Gastrocnemius medialis (tissue), 4 donors: ENCODE measurements around the gene KCNJ10. TPM values are rescaled to one million over a fixed set of nuclear protein-coding genes. Genes with fewer than 3 reads are reported as not detected.
"Not testable (repeated sequence)": the region's sequence is repeated elsewhere in the genome, so short reads cannot be mapped to it uniquely, and the experiment has no call there.

ENCODE experiments used
- ATAC-seq, 2 donors: fragments of 150-250 bp; one replicate each; pipeline ENCODE4 v1.9.1; 2016
- DNase-seq, 2 donors: peaks; one replicate each; pipeline ENCODE4 v3.0.0-alpha.2; 2019
- H3K27ac ChIP-seq, 4 donors: fragments of 200-600 bp; sonication (generic); 1 replicate in 1 of 4; 2 replicates in 3 of 4; pipeline ENCODE4 v1.5.1; 2016 to 2018; ENCODE audit warnings: mild to moderate bottlenecking in 2 of 4, moderate library complexity in 1 of 4
- H3K27me3 ChIP-seq, 3 donors: fragments of 200-600 bp; sonication (generic) in 2 of 3; 1 replicate in 1 of 3; 2 replicates in 2 of 3; pipeline versions ENCODE4 v1.5.1 to v1.6.0; 2016 to 2019; ENCODE audit warnings: mild to moderate bottlenecking in 1 of 3, moderate library complexity in 1 of 3
- H3K36me3 ChIP-seq, 2 donors: fragments of 200-600 bp; sonication (generic) in 1 of 2; one replicate each; pipeline ENCODE4 v1.5.1; 2017 to 2018
- H3K4me1 ChIP-seq, 2 donors: fragments of 200-600 bp; sonication (generic) in 1 of 2; one replicate each; pipeline ENCODE4 v1.5.1; 2016 to 2017; ENCODE audit warnings: mild to moderate bottlenecking in 2 of 2
- H3K4me3 ChIP-seq, 4 donors: fragments of 200-600 bp; sonication (generic) in 3 of 4; 1 replicate in 1 of 4; 2 replicates in 3 of 4; pipeline ENCODE4 v1.5.1; 2016 to 2019; ENCODE audit warnings: mild to moderate bottlenecking in 2 of 4
- H3K9me3 ChIP-seq, 3 donors: fragments of 200-600 bp; sonication (generic) in 2 of 3; 1 replicate in 1 of 3; 2 replicates in 2 of 3; pipeline ENCODE4 v1.5.1; 2016 to 2019
- POLR2A ChIP-seq, 2 donors: fragments of 450-650 bp; IDR thresholded peaks; one replicate each; pipeline ENCODE4 v1.6.1; 2017; ENCODE audit warnings: antibody characterized with exemption in 2 of 2, mild to moderate bottlenecking in 2 of 2, moderate library complexity in 2 of 2
- in situ Hi-C, 4 donors: fragments of 200-750 bp; cut with MboI; loops; one replicate each; pipeline versions ENCODE4 v1.15.0 to v1.8.0; 2017; ENCODE audit warnings: low sequenced_read_pairs in 4 of 4
- intact Hi-C: fragments of 100-400 bp; cut with DNase I; formaldehyde crosslinking; loops from one replicate; pipeline ENCODE4 v1.15.1; 2023; ENCODE audit warnings: low total_unique reads
- total RNA-seq, 4 donors: library from RNA; depleted of rRNA; stranded (reverse); fragments of >200 nt; gene quantifications; one replicate each; pipeline versions ENCODE4 v1.1.0 to v1.2.3, GENCODE V29; 2016
- TF ChIP-seq, protein P1 (sequence below), 5 experiments: fragments of 450-650 bp in 3 of 5; fragments of 200-600 bp in 2 of 5; sonication (generic) in 2 of 5; IDR thresholded peaks in 4 of 5; conservative IDR thresholded peaks in 1 of 5; 1 replicate in 4 of 5; 2 replicates in 1 of 5; pipeline ENCODE4 v1.5.1; 2016 to 2019; ENCODE audit warnings: antibody characterized with exemption in 5 of 5, mild to moderate bottlenecking in 3 of 5, moderate library complexity in 3 of 5

The KCNJ10 gene
- total RNA-seq, 4 donors from 2014 or later = not detected

DNA sequence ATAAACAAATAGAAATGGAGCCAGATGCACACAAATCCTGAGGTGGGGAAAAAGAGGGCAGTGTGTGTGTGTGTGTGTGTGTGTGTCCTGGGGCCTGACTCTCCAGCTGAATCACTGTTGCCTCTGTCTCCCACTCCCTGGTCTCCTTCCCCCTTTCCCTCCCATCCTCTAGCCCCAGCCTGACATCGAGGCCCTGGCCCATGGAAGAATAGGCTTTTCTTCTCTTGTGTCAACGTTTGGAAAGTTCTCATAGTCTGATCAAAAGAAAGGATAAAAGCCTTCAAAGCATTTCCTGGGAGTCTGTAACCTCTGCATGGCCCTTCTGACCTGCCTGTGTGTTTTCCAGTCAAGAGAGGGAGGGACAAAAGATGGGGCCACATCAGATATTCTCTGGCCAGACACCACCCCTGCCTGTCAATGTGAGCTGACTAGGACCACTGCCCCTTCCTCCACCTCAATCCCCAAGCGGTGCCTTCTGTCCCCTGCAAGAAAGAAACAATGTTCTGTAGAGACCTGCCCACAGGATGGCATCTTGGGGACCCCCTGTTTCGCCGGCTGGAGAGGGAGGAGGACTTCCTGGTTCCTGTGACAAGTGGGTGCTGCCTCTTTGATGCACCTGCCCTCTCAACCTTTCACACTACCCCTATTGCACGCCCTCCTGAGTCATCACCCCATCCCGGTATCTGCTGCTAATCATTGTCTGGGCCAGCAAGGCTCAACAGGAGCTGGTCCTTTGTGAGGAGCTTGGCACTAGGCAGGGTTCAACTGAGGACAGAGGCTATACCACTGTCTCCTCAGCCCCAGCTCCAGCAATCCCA is 16.2 kb downstream of the KCNJ10 start:
- H3K4me3 ChIP-seq = no peak overlapping the region
- intact Hi-C loops = no loop called here

DNA sequence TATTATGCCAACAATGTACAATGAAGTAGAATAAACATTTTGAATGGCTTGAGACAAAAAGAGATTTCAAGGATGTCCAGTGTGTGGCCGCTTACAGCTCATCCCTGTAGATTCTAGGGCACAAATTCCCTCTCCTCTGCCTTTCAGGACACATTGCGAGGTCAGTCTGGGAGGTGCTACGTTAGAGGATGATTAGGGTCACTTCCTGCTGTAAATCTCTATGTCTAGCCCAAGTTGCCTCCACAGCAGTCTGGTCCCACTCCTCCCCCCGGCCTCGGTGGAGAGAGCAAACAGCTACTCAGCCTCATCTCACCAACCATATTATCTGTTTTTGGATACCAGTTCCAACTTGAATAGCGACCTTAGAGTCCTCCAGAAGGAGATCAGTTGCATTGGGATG is 17.0 kb downstream of the KCNJ10 start:
- intact Hi-C loops = no loop called here
- Histone ChIP-seq H3K27ac (no peak overlapping the region), H3K4me3 (no peak overlapping the region), H3K36me3 (no peaks in the 10 kb centered on the region), H3K9me3 (no peaks in the 10 kb centered on the region), H3K4me1 (no peaks in the 10 kb centered on the region), H3K27me3 (no peaks in the 10 kb centered on the region)
- in situ Hi-C loops = no loop called here
- ATAC-seq = no peak
- no peak for DNase-seq
- TF ChIP-seq, protein P1, sequence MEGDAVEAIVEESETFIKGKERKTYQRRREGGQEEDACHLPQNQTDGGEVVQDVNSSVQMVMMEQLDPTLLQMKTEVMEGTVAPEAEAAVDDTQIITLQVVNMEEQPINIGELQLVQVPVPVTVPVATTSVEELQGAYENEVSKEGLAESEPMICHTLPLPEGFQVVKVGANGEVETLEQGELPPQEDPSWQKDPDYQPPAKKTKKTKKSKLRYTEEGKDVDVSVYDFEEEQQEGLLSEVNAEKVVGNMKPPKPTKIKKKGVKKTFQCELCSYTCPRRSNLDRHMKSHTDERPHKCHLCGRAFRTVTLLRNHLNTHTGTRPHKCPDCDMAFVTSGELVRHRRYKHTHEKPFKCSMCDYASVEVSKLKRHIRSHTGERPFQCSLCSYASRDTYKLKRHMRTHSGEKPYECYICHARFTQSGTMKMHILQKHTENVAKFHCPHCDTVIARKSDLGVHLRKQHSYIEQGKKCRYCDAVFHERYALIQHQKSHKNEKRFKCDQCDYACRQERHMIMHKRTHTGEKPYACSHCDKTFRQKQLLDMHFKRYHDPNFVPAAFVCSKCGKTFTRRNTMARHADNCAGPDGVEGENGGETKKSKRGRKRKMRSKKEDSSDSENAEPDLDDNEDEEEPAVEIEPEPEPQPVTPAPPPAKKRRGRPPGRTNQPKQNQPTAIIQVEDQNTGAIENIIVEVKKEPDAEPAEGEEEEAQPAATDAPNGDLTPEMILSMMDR (IDR thresholded peaks at IDR 0.05 in 4 of 5, conservative IDR thresholded peaks at IDR 0.05 in 1 of 5) = no peak
- TF ChIP-seq POLR2A (IDR thresholded peaks at IDR 0.05) = no peak

More for the DNA sequence above, 16.2 kb downstream of the KCNJ10 start:
- TF ChIP-seq, protein P1 (IDR thresholded peaks at IDR 0.05 in 4 of 5, conservative IDR thresholded peaks at IDR 0.05 in 1 of 5) = no peak
- TF ChIP-seq POLR2A (IDR thresholded peaks at IDR 0.05) = no peak
- in situ Hi-C loops = no loop called here
- no peaks in the 10 kb centered on the region for H3K36me3 ChIP-seq
- H3K4me1 ChIP-seq = no peaks in the 10 kb centered on the region
- DNase-seq = no peak
- ATAC-seq = no peak
- no peaks in the 10 kb centered on the region for H3K27me3 ChIP-seq
- H3K9me3 ChIP-seq = no peaks in the 10 kb centered on the region
- no peak overlapping the region for H3K27ac ChIP-seq

DNA sequence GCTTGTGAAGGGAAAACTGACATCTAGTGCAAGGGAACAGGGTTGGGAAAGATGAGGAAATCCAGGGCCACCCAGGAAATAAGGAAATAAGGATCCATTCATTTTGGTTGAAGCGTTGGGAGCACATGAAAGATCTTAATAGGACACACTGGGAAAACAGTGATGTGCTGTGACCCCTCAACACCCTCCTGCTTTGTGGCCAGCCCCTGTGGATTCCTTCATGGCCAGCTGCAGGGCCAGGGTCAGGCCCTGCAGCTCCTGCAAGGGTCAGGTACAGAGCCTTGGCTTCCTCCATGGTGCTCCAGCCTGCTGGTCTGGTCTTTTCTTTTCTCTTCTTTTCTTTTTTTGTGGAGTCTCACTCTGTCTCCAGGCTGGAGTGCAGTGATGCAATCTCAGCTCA is 19.3 kb downstream of the KCNJ10 start:
- no peak for DNase-seq
- intact Hi-C loops = no loop called here
- no peaks in the 10 kb centered on the region for H3K27me3 ChIP-seq
- TF ChIP-seq, protein P1 (IDR thresholded peaks at IDR 0.05 in 4 of 5, conservative IDR thresholded peaks at IDR 0.05 in 1 of 5) = no peak
- no peaks in the 10 kb centered on the region for H3K36me3 ChIP-seq
- no peaks in the 10 kb centered on the region for H3K9me3 ChIP-seq
- ATAC-seq = no peak
- H3K4me3 ChIP-seq = no peak overlapping the region
- peaks cover 0 to 6% of the 10 kb centered on the region in 2 donors for H3K4me1 ChIP-seq
- H3K27ac ChIP-seq = no peak overlapping the region
- in situ Hi-C loops = no loop called here

DNA sequence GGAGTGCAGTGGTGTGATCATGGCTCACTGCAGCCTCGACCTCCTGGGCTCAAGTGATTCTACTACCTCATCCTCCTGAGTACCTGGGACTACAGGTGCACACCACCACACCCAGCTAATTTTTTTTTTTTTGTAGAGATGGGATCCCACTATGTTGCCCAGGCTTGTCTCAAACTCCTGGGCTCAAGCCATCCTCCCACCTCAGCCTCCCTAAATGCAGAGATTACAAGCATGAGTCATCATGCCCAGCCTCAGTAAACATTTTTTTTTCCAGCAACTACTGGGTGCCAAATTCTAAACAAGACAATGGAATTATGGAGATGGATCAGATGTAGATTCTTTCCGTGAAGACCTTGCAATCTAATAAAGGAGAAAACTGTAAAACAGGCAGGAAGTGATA is 19.8 kb downstream of the KCNJ10 start:
- H3K9me3 ChIP-seq, H3K27me3 ChIP-seq, in situ Hi-C loops, H3K36me3 ChIP-seq, H3K4me3 ChIP-seq, ATAC-seq, DNase-seq, intact Hi-C loops, H3K4me1 ChIP-seq, H3K27ac ChIP-seq: not testable (repeated sequence)

DNA sequence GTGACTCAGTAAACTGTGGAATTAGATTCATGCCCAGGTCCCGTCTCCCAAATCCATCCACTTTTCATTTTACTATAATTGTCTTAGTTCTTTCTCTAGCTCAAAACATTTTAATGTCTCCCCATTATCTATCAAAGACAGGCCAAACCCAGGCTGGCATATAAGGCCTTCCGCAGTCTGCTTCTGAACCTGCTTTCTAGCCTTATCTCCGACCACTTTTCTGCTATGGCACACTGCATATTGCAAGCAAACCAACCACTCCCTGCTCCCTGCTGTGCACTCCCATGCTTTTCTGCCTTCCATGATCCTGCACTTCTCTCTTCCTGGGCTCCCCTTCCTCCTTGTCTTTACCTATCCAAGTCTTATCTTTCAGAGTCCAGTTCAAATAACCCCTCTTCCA is 20.9 kb downstream of the KCNJ10 start:
- Histone ChIP-seq H3K27me3 (no peaks in the 10 kb centered on the region), H3K27ac (no peak overlapping the region), H3K4me1 (peaks cover 0 to 6% of the 10 kb centered on the region in 2 donors), H3K36me3 (no peaks in the 10 kb centered on the region), H3K9me3 (no peaks in the 10 kb centered on the region), H3K4me3 (no peak overlapping the region)
- DNase-seq (no peak), ATAC-seq (no peak)
- in situ Hi-C loops (no loop called here), intact Hi-C loops (no loop called here)
- TF ChIP-seq POLR2A (IDR thresholded peaks at IDR 0.05) = no peak
- TF ChIP-seq, protein P1 (IDR thresholded peaks at IDR 0.05 in 4 of 5, conservative IDR thresholded peaks at IDR 0.05 in 1 of 5) = no peak
